K562 (cell line): Measurements from ENCODE around the gene ASRGL1. TPM values are rescaled to one million over a fixed set of nuclear protein-coding genes. Genes with fewer than 3 reads are reported as not detected.
A peak's percentile ranks its signal among the peaks of the same experiment; 100 is the strongest.

ENCODE experiments used
- ATAC-seq: fragments of 200-7000 bp; cut with Tn5 transposase; 3 replicates; pipeline ENCODE4 v1.9.1; 2020; ENCODE audit warnings: moderate library complexity
- BruUV-seq: library from RNA; stranded (reverse); fragments of 400-500 nt; replicated peaks from 2 replicates; lab custom pipeline; 2021; lab: Mats Ljungman, UMichigan
- CTCF ChIA-PET: fragments of 300-600 bp; formaldehyde crosslinking; extraction: SDS; loops from one replicate; lab custom pipeline; 2021; ENCODE audit warnings: low intra/inter-chr PET ratio; lab: Yijun Ruan, JAX
- POLR2A ChIA-PET: fragments of 300-600, 350-650 bp; sonication (Branson Sonifier 250); formaldehyde crosslinking; extraction: SDS; loops from one replicate; lab custom pipeline; 2021; ENCODE audit warnings: antibody characterized with exemption, inconsistent platforms; lab: Yijun Ruan, JAX
- DNase-seq, 4 experiments: peaks; one replicate each; pipeline versions ENCODE4 v3.0.0 to v3.0.0-alpha.2; 2011 to 2018; ENCODE audit warnings: low spot score in 3 of 4, mixed read lengths in 3 of 4; ENCODE audit errors: extremely low read depth in 1 of 4
- FAIRE-seq: peaks from 2 replicates; lab custom pipeline; 2011; peaks lifted over from hg19 to GRCh38; lab: Jason Lieb, UNC
- H2AFZ ChIP-seq: 2 replicates; pipeline ENCODE4 v1.6.0; 2011; ENCODE audit warnings: low read depth, low read length, control low read depth, inconsistent platforms
- H3K27ac ChIP-seq: fragments of 200-600 bp; 3 replicates; pipeline ENCODE4 v1.8.0; 2011; ENCODE audit warnings: low read depth, mild to moderate bottlenecking, control low read depth, inconsistent platforms, low read length, moderate library complexity, mixed read lengths; ENCODE audit errors: extremely low read depth
- H3K27me3 ChIP-seq, 2 experiments: fragments of 300-600 bp in 1 of 2; 2 replicates in 1 of 2; 3 replicates in 1 of 2; pipeline versions ENCODE4 v1.6.0 to v1.8.0; 2011; ENCODE audit warnings: inconsistent platforms in 2 of 2, low read length in 2 of 2, mild to moderate bottlenecking in 1 of 2, mixed read lengths in 1 of 2, moderate library complexity in 1 of 2; ENCODE audit not compliant: control insufficient read depth in 2 of 2, insufficient read depth in 2 of 2
- H3K36me3 ChIP-seq: fragments of 300-600 bp; 3 replicates; pipeline ENCODE4 v1.8.0; 2011; ENCODE audit warnings: mild to moderate bottlenecking, low read length, inconsistent platforms; ENCODE audit not compliant: control insufficient read depth, insufficient read depth
- H3K4me1 ChIP-seq, 2 experiments: fragments of 200-600 bp in 1 of 2; replicated peaks in 1 of 2; 2 replicates in 1 of 2; 3 replicates in 1 of 2; pipeline versions ENCODE4 v1.5.1 to v1.8.0; 2011; ENCODE audit warnings: inconsistent platforms in 2 of 2, low read length in 2 of 2, mild to moderate bottlenecking in 1 of 2, mixed read lengths in 1 of 2, moderate library complexity in 1 of 2; ENCODE audit not compliant: control insufficient read depth in 2 of 2, insufficient read depth in 2 of 2
- H3K4me2 ChIP-seq: 2 replicates; pipeline ENCODE4 v1.6.1; 2011; ENCODE audit warnings: low read length, control low read depth, inconsistent platforms, mixed read lengths; ENCODE audit not compliant: insufficient read depth
- H3K4me3 ChIP-seq: fragments of 200-600 bp; sonication (generic), shearing (Covaris generic); 2 replicates; pipeline ENCODE4 v1.5.1; 2016; ENCODE audit warnings: control low read depth, inconsistent platforms
- H3K79me2 ChIP-seq: fragments of 200-600 bp; 3 replicates; pipeline ENCODE4 v1.8.0; 2011; ENCODE audit warnings: low read length, inconsistent platforms; ENCODE audit not compliant: control insufficient read depth, insufficient read depth
- H3K9ac ChIP-seq, 2 experiments: 2 replicates each; pipeline versions ENCODE4 v1.6.0 to v1.6.1; 2011; ENCODE audit warnings: low read depth in 2 of 2, low read length in 2 of 2, control low read depth in 1 of 2, inconsistent platforms in 1 of 2, mild to moderate bottlenecking in 1 of 2, mixed read lengths in 1 of 2; ENCODE audit not compliant: insufficient read depth in 1 of 2
- H3K9me1 ChIP-seq: one replicate; pipeline ENCODE4 v1.6.0; 2011; ENCODE audit warnings: inconsistent platforms, mild to moderate bottlenecking, low read length, moderate library complexity; ENCODE audit not compliant: control insufficient read depth, insufficient read depth
- H3K9me3 ChIP-seq: replicated peaks from 2 replicates; pipeline ENCODE4 v1.5.1; 2011; ENCODE audit warnings: low read depth, low read length, inconsistent platforms; ENCODE audit not compliant: control insufficient read depth, insufficient read depth
- H4K20me1 ChIP-seq: replicated peaks from 2 replicates; pipeline ENCODE4 v1.6.1; 2011; ENCODE audit warnings: low read length, inconsistent platforms, mixed read lengths; ENCODE audit not compliant: control insufficient read depth, insufficient read depth
- CHCHD3 ChIP-seq: fragments of 250-450 bp; sonication (Bioruptor Pico); IDR thresholded peaks from 2 replicates; pipeline ENCODE4 v2.1.2; 2022; ENCODE audit warnings: mild to moderate bottlenecking
- FOXA1 ChIP-seq: fragments of 450-650 bp; IDR thresholded peaks from 2 replicates; pipeline ENCODE4 v1.6.1; 2016; ENCODE audit warnings: mild to moderate bottlenecking, borderline replicate concordance
- HSF4 ChIP-seq: fragments of 250-450 bp; sonication (Bioruptor Pico); IDR thresholded peaks from 2 replicates; pipeline ENCODE4 v2.1.2; 2022; ENCODE audit warnings: mild to moderate bottlenecking, moderate library complexity, borderline replicate concordance
- SRSF1 ChIP-seq: fragments of 200-400 bp; formaldehyde crosslinking; IDR thresholded peaks from 2 replicates; pipeline ENCODE4 v1.6.1; 2017; ENCODE audit warnings: mild to moderate bottlenecking, low read depth, low read length, moderate library complexity
- ZEB2 ChIP-seq: fragments of 450-650 bp; IDR thresholded peaks from 2 replicates; pipeline ENCODE4 v1.6.1; 2016
- ZFP30 ChIP-seq: fragments of 250-450 bp; sonication (Bioruptor Pico); IDR thresholded peaks from 2 replicates; pipeline ENCODE4 v1.8.0; 2022; ENCODE audit warnings: moderate library complexity, mild to moderate bottlenecking, inconsistent platforms, borderline replicate concordance
- ZNF507 ChIP-seq: conservative IDR thresholded peaks from 2 replicates; pipeline ENCODE4 v1.6.1; 2017; ENCODE audit warnings: missing genetic modification characterization, missing compliant biosample characterization
- ZNF707 ChIP-seq: fragments of 250-450 bp; sonication (Bioruptor Pico); conservative IDR thresholded peaks from 2 replicates; pipeline ENCODE4 v1.8.0; 2022; ENCODE audit warnings: inconsistent platforms, mild to moderate bottlenecking, moderate library complexity
- ZNF785 ChIP-seq: fragments of 250-450 bp; sonication (Bioruptor Pico); IDR thresholded peaks from 2 replicates; pipeline ENCODE4 v1.4.0; 2020; ENCODE audit warnings: mild to moderate bottlenecking
- WGBS: fragments of 100-300 bp; shearing (Covaris generic); methylation state at CpG from one replicate; pipeline ENCODE4 v1.1.6; 2016; ENCODE audit warnings: low coverage, mixed read lengths; ENCODE audit not compliant: insufficient coverage; ENCODE audit errors: missing lambda C conversion rate; 5-methylcytosine and 5-hydroxymethylcytosine counted together
- in situ Hi-C: fragments of 300-500 bp; cut with MboI; formaldehyde crosslinking; loops from 4 replicates; pipeline ENCODE4 v1.15.0; 2018; ENCODE audit warnings: inconsistent platforms, mixed read lengths
- intact Hi-C: fragments of 100-400 bp; cut with micrococcal nuclease; formaldehyde crosslinking; loops from 2 replicates; pipeline ENCODE4 v1.14.2; 2022
- polyA plus RNA-seq, 8 experiments: library from polyadenylated mRNA; depleted of rRNA in 4 of 8; stranded (reverse) in 5 of 8; unstranded in 3 of 8; fragments of >200 nt; fragmentation: Nextera tagmentation in 2 of 8; fragmentation: Illumina TruSeq in 1 of 8; extraction: Ambion mirVana in 2 of 8; extraction: Trizol in 1 of 8; gene quantifications; 2 replicates each; pipeline versions ENCODE4 v1.2.1 to v1.2.3, GENCODE V29; 2011 to 2014; ENCODE audit warnings: inconsistent platforms in 1 of 8, missing spikeins in 1 of 8
- total RNA-seq, 7 experiments: library from RNA; depleted of rRNA in 6 of 7; stranded (reverse); fragments of >200 nt in 6 of 7; fragmentation: Illumina TruSeq in 2 of 7; extraction: Trizol in 2 of 7; gene quantifications; 2 replicates each; pipeline versions ENCODE4 v1.2.1 to v1.2.3, GENCODE V29; 2011 to 2021; ENCODE audit warnings: low replicate concordance in 1 of 7
- TF ChIP-seq, protein P1 (sequence below), 3 experiments: IDR thresholded peaks in 2 of 3; conservative IDR thresholded peaks in 1 of 3; 2 replicates each; pipeline ENCODE4 v1.5.1; 2011 to 2012; ENCODE audit warnings: low read length in 3 of 3, mild to moderate bottlenecking in 3 of 3, control low read depth in 2 of 3, improper control_type of control experiment in 1 of 3, inconsistent platforms in 1 of 3, low read depth in 1 of 3, mixed read lengths in 1 of 3, moderate library complexity in 1 of 3; ENCODE audit not compliant: insufficient read depth in 2 of 3

The ASRGL1 gene
- total and polyA plus RNA-seq, 9 of the 15 experiments (the other 6 are each of a cell fraction or from before 2014, with no cell fraction given): 3.1 to 23.0 (median 11.2) TPM

DNA sequence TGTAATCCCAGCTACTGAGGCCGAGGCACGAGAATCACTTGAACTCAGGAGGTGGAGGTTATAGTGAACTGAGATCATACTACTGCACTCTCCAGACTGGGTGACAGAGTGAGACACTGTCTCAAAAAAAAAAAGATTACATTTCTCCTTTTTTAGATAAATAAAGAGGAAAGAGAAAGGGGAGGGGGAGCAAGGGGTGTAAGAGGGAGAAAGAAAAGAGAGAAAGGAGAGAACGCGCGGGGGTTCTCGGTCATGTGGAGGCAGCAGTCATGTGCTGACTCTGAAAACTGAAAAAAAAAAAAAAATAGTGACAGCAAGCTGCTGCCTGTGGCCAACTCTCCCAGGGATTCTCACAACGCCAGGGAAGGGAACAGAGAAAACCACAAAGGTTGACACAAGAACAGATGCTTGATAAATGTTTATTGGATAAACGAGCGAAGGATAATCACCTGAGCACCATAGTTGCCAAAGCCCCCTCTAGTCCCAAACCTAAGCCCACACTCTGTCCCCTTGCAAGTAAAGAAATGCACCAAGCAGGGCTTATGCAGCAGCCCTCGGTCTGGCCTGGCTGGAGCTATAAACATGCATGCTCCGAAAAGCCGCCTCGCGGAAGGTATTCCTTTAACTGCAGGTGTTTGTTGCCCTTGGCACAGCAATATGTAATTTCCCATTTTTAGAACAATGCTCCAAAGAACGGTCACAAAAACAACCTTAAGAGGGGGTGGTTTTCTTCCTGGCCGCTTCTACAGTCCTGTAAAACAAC is 96.1 kb downstream of the ASRGL1 start (continued):
- TF ChIP-seq ZNF507 (tag) (no peak), FOXA1 (no peak), ZEB2 (no peak), ZFP30 (no peak), HSF4 (no peak), SRSF1 (no peak), CHCHD3 (CRISPR knock-in tag) (no peak), ZNF707 (CRISPR knock-in tag) (no peak)

DNA sequence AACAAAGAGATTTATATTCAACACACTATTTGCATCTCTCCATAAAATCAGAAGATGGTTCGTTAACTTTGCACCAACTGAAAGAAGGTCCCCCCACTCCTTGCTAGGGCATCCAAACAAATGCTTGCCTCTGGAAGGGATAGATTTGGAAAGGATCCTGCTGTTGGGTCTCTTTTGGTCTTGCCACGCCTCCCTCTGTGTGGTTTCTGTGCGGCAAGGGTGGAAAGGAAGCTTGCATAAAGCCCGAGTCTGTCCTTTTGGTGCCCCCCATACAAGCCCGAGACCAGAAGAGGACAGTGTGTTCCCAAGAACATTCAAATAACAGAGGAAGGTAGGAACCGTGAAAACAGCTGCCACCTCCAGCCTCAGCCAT is 96.6 kb downstream of the ASRGL1 start:
- Histone ChIP-seq H3K27ac (no peak overlapping the region), H3K79me2 (no peaks in the 10 kb centered on the region), H3K4me2 (no peak overlapping the region), H3K27me3 (no peaks in the 10 kb centered on the region), H3K9me1 (no peaks in the 10 kb centered on the region), H3K9ac (peak overlapping the region in 1 of 2 experiments; percentile 5; a peak in 1 of 4 replicates), H3K4me3 (no peak overlapping the region), H3K4me1 (peaks cover 3 to 14% of the 10 kb centered on the region in 2 experiments; a peak in 4 of 5 replicates), H2AFZ (peak overlapping the region; percentile 73), H4K20me1 (no peaks in the 10 kb centered on the region), H3K36me3 (no peaks in the 10 kb centered on the region), H3K9me3 (no peaks in the 10 kb centered on the region)
- FAIRE-seq: no peak
- no peak for TF ChIP-seq ZNF785 (CRISPR knock-in tag)
- TF ChIP-seq, protein P1, sequence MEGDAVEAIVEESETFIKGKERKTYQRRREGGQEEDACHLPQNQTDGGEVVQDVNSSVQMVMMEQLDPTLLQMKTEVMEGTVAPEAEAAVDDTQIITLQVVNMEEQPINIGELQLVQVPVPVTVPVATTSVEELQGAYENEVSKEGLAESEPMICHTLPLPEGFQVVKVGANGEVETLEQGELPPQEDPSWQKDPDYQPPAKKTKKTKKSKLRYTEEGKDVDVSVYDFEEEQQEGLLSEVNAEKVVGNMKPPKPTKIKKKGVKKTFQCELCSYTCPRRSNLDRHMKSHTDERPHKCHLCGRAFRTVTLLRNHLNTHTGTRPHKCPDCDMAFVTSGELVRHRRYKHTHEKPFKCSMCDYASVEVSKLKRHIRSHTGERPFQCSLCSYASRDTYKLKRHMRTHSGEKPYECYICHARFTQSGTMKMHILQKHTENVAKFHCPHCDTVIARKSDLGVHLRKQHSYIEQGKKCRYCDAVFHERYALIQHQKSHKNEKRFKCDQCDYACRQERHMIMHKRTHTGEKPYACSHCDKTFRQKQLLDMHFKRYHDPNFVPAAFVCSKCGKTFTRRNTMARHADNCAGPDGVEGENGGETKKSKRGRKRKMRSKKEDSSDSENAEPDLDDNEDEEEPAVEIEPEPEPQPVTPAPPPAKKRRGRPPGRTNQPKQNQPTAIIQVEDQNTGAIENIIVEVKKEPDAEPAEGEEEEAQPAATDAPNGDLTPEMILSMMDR (IDR thresholded peaks at IDR 0.05 in 2 of 3, conservative IDR thresholded peaks at IDR 0.05 in 1 of 3; ENCODE audit: insufficient read depth in 2 of 3, low read depth in 1 of 3, low read length in 3 of 3): 0 out of 6 replicates have a peak, but pooled peaks of 1 of the 3 experiments have one; percentile 13
- POLR2A ChIA-PET: interaction anchor here (0.5 to 1.7 kb wide), 4 partner anchors 23 to 232 kb away, joined by 3 to 4 read pairs (median 3); no protein-coding TSS in a partner anchor
- no peak for DNase-seq
- BruUV-seq: no TSS peak
- 34% methylated on average over 6 of the region's 6 CpGs for WGBS
- intact Hi-C loops (no loop called here), in situ Hi-C loops (no loop called here)
- no peak; the same call in 1 of the 3 replicates for ATAC-seq
- CTCF ChIA-PET: interaction anchor here (0.7 kb wide), 1 partner anchor 112 kb away, joined by 3 read pairs; no protein-coding TSS in a partner anchor
